Neural cell (in vitro differentiated cells): ENCODE measurements around the gene OPRM1. TPM values are rescaled to one million over a fixed set of nuclear protein-coding genes. Genes with fewer than 3 reads are reported as not detected.

Experiments
- H2AFZ ChIP-seq: fragments of 200-600, 300-800 bp; sonication (generic), shearing (Covaris generic); 2 replicates; pipeline ENCODE4 v1.6.0; 2014; ENCODE audit warnings: low read depth, mild to moderate bottlenecking, antibody characterized with exemption, low read length, moderate library complexity
- H3F3A ChIP-seq: fragments of 200-600 bp; shearing (Covaris generic); 2 replicates; pipeline ENCODE4 v1.6.1; 2016; ENCODE audit warnings: mild to moderate bottlenecking, moderate library complexity, mixed read lengths, antibody characterized with exemption, low read length; ENCODE audit not compliant: insufficient read depth, poor library complexity, severe bottlenecking
- H3K27ac ChIP-seq: fragments of 200-600, 300-800 bp; sonication (generic), shearing (Covaris generic); 2 replicates; pipeline ENCODE4 v1.5.1; 2014; ENCODE audit warnings: mild to moderate bottlenecking, low read length, moderate library complexity
- H3K27me3 ChIP-seq: fragments of 300-800, 200-600 bp; sonication (generic), shearing (Covaris generic); 2 replicates; pipeline ENCODE4 v1.6.0; 2014; ENCODE audit warnings: mild to moderate bottlenecking, low read depth, low read length, moderate library complexity; ENCODE audit not compliant: insufficient read depth
- H3K36me3 ChIP-seq: fragments of 300-800, 200-600 bp; sonication (generic), shearing (Covaris generic); 2 replicates; pipeline ENCODE4 v1.5.1; 2014; ENCODE audit warnings: mild to moderate bottlenecking, antibody characterized with exemption, low read length, moderate library complexity; ENCODE audit not compliant: insufficient read depth
- H3K4me2 ChIP-seq: fragments of 300-800, 200-600 bp; sonication (generic), shearing (Covaris generic); 2 replicates; pipeline ENCODE4 v1.6.0; 2014; ENCODE audit warnings: mild to moderate bottlenecking, low read length
- H3K4me3 ChIP-seq: fragments of 300-800, 200-600 bp; sonication (generic), shearing (Covaris generic); 2 replicates; pipeline ENCODE4 v1.5.1; 2014; ENCODE audit warnings: mild to moderate bottlenecking, low read length, moderate library complexity
- H3K79me2 ChIP-seq: fragments of 200-600 bp; shearing (Covaris generic); replicated peaks from 2 replicates; pipeline ENCODE4 v1.6.0; 2014; ENCODE audit warnings: mild to moderate bottlenecking, low read length, moderate library complexity; ENCODE audit not compliant: insufficient read depth
- H3K9ac ChIP-seq: fragments of 300-800, 200-600 bp; sonication (generic), shearing (Covaris generic); 2 replicates; pipeline ENCODE4 v1.6.1; 2016; ENCODE audit warnings: mild to moderate bottlenecking, low read length, mixed read lengths
- H3K9me2 ChIP-seq: fragments of 200-600 bp; shearing (Covaris generic); 2 replicates; pipeline ENCODE4 v1.6.1; 2016; ENCODE audit warnings: mild to moderate bottlenecking, low read length, mixed read lengths; ENCODE audit not compliant: insufficient read depth
- H3K9me3 ChIP-seq: fragments of 200-600, 300-800 bp; sonication (generic), shearing (Covaris generic); 2 replicates; pipeline ENCODE4 v1.6.1; 2016; ENCODE audit warnings: mild to moderate bottlenecking, mixed run types, low read length, moderate library complexity, mixed read lengths
- H4K20me1 ChIP-seq: fragments of 200-600 bp; shearing (Covaris generic); 2 replicates; pipeline ENCODE4 v1.6.1; 2016; ENCODE audit warnings: mild to moderate bottlenecking, mixed run types; ENCODE audit not compliant: insufficient read depth
- EP300 ChIP-seq: fragments of 450-650 bp; conservative IDR thresholded peaks from 2 replicates; pipeline ENCODE4 v1.6.1; 2014; ENCODE audit warnings: antibody characterized with exemption, mild to moderate bottlenecking, moderate library complexity; ENCODE audit not compliant: poor library complexity, severe bottlenecking
- EZH2 ChIP-seq: fragments of 200-600, 300-800 bp; shearing (Covaris generic), sonication (generic); IDR thresholded peaks from 2 replicates; pipeline ENCODE4 v1.6.1; 2014; ENCODE audit warnings: antibody characterized with exemption, low read length, borderline replicate concordance, mild to moderate bottlenecking; ENCODE audit not compliant: insufficient read depth, poor library complexity, severe bottlenecking
- MXI1 ChIP-seq: fragments of 450-650 bp; conservative IDR thresholded peaks from 2 replicates; pipeline ENCODE4 v1.6.1; 2014; ENCODE audit warnings: antibody characterized with exemption, mild to moderate bottlenecking; ENCODE audit not compliant: poor library complexity, severe bottlenecking
- POLR2AphosphoS5 ChIP-seq: IDR thresholded peaks from 2 replicates; pipeline ENCODE4 v1.6.1; 2012
- RAD21 ChIP-seq: fragments of 450-650 bp; conservative IDR thresholded peaks from 2 replicates; pipeline ENCODE4 v1.6.1; 2014; ENCODE audit warnings: antibody characterized with exemption, mild to moderate bottlenecking, moderate library complexity
- SMC3 ChIP-seq: fragments of 450-650 bp; conservative IDR thresholded peaks from 2 replicates; pipeline ENCODE4 v1.6.1; 2014; ENCODE audit warnings: antibody characterized with exemption, mild to moderate bottlenecking, moderate library complexity; ENCODE audit not compliant: poor library complexity
- TAF1 ChIP-seq: IDR thresholded peaks from 2 replicates; pipeline ENCODE4 v1.6.1; 2012; ENCODE audit warnings: low read depth
- polyA plus RNA-seq: library from polyadenylated mRNA; depleted of rRNA; stranded (reverse); fragments of >200 nt; gene quantifications from 2 replicates; pipeline ENCODE4 v1.2.3, GENCODE V29; 2014
- TF ChIP-seq, protein P1 (sequence below): fragments of 450-650 bp; IDR thresholded peaks from 2 replicates; pipeline ENCODE4 v1.5.1; 2014; ENCODE audit warnings: antibody characterized with exemption, mild to moderate bottlenecking, moderate library complexity; ENCODE audit not compliant: poor library complexity, severe bottlenecking
- TF ChIP-seq, protein P2 (sequence below): IDR thresholded peaks from 2 replicates; pipeline ENCODE4 v1.6.1; 2012; ENCODE audit warnings: borderline replicate concordance

The OPRM1 gene
- polyA plus RNA-seq, 1 donor from 2014 or later = 1.5 TPM

DNA sequence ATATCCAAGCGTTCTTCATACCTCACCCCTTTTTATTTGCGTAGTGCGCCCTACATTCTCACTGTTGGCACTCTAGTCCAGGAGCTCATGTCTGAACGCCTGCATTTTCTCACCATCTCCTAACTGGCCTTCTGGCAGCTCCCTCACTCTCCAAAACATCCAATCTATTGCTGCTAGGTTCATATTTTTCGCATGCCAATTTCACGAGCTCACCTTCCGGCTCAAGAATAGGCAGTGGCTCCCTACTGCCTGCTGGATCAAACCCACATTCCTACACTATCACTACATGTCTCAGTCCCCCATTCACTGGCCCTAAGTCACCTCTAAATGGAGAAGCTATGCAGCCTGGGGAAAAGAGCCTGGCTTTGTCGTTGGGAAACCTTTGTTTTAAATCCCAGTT, 202.5 kb downstream of the OPRM1 start:
- Histone ChIP-seq H3F3A (no peaks in the 10 kb centered on the region), H3K27me3 (no peaks in the 10 kb centered on the region), H2AFZ (no peak overlapping the region), H3K4me3 (no peak overlapping the region), H3K9me3 (no peaks in the 10 kb centered on the region), H3K79me2 (no peaks in the 10 kb centered on the region), H3K4me2 (no peak overlapping the region), H3K36me3 (no peaks in the 10 kb centered on the region), H3K27ac (no peak overlapping the region), H3K9ac (no peak overlapping the region), H3K9me2 (no peaks in the 10 kb centered on the region), H4K20me1 (no peaks in the 10 kb centered on the region)
- no peak for TF ChIP-seq MXI1
- TF ChIP-seq, protein P1, sequence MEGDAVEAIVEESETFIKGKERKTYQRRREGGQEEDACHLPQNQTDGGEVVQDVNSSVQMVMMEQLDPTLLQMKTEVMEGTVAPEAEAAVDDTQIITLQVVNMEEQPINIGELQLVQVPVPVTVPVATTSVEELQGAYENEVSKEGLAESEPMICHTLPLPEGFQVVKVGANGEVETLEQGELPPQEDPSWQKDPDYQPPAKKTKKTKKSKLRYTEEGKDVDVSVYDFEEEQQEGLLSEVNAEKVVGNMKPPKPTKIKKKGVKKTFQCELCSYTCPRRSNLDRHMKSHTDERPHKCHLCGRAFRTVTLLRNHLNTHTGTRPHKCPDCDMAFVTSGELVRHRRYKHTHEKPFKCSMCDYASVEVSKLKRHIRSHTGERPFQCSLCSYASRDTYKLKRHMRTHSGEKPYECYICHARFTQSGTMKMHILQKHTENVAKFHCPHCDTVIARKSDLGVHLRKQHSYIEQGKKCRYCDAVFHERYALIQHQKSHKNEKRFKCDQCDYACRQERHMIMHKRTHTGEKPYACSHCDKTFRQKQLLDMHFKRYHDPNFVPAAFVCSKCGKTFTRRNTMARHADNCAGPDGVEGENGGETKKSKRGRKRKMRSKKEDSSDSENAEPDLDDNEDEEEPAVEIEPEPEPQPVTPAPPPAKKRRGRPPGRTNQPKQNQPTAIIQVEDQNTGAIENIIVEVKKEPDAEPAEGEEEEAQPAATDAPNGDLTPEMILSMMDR = no peak
- TF ChIP-seq EP300 = no peak
- no peak for TF ChIP-seq RAD21
- TF ChIP-seq SMC3 = no peak
- TF ChIP-seq, protein P2, sequence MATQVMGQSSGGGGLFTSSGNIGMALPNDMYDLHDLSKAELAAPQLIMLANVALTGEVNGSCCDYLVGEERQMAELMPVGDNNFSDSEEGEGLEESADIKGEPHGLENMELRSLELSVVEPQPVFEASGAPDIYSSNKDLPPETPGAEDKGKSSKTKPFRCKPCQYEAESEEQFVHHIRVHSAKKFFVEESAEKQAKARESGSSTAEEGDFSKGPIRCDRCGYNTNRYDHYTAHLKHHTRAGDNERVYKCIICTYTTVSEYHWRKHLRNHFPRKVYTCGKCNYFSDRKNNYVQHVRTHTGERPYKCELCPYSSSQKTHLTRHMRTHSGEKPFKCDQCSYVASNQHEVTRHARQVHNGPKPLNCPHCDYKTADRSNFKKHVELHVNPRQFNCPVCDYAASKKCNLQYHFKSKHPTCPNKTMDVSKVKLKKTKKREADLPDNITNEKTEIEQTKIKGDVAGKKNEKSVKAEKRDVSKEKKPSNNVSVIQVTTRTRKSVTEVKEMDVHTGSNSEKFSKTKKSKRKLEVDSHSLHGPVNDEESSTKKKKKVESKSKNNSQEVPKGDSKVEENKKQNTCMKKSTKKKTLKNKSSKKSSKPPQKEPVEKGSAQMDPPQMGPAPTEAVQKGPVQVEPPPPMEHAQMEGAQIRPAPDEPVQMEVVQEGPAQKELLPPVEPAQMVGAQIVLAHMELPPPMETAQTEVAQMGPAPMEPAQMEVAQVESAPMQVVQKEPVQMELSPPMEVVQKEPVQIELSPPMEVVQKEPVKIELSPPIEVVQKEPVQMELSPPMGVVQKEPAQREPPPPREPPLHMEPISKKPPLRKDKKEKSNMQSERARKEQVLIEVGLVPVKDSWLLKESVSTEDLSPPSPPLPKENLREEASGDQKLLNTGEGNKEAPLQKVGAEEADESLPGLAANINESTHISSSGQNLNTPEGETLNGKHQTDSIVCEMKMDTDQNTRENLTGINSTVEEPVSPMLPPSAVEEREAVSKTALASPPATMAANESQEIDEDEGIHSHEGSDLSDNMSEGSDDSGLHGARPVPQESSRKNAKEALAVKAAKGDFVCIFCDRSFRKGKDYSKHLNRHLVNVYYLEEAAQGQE = no peak
- TF ChIP-seq EZH2 = no peak
- no peak for TF ChIP-seq TAF1
- TF ChIP-seq POLR2AphosphoS5 = no peak

DNA sequence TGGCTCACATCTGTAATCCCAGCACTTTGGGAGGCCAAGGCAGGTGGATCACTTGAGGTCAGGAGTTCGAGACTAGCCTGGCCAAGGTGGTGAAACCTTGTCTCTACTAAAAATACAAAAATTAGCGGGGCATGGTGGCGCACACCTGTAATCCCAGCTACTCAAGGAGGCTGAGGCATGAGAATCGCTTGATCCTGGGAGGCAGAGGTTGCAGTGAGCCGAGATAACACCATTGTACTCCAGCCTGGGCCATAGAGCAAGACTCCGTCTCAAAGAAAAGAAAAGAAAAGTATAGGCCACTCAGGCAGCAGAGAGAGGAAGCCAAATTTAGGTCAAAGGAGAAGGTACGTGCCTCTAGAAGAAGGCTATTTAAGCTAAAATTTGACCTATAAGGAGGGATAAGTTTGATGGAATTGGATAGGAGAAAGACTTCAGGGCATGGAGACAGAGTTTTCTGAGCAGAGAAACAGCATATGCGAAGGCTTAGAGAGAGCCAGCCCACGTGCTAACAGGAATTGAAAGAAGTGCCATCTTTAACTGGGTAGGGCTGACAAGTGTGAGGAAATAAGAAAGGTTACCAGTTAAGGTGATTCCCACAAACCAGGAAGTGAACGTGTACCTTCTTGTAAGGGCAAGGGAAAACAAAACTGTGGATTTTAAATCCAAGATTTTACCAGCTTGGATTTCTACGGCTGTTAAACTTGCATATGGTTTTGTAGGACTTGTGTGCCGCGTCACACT, 203.7 kb downstream of the OPRM1 start:
- Histone ChIP-seq H3K9me2 (no peaks in the 10 kb centered on the region), H4K20me1 (no peaks in the 10 kb centered on the region), H3K4me3 (no peak overlapping the region), H3K27ac (no peak overlapping the region), H3K36me3 (no peaks in the 10 kb centered on the region), H3K27me3 (no peaks in the 10 kb centered on the region), H3F3A (no peaks in the 10 kb centered on the region), H2AFZ (no peak overlapping the region), H3K4me2 (no peak overlapping the region), H3K79me2 (no peaks in the 10 kb centered on the region), H3K9ac (no peak overlapping the region), H3K9me3 (no peaks in the 10 kb centered on the region)
- no peak for TF ChIP-seq SMC3
- no peak for TF ChIP-seq EZH2
- TF ChIP-seq, protein P1 = no peak
- TF ChIP-seq, protein P2 = no peak
- TF ChIP-seq MXI1 = no peak
- TF ChIP-seq EP300 = no peak
- no peak for TF ChIP-seq TAF1
- no peak for TF ChIP-seq RAD21
- no peak for TF ChIP-seq POLR2AphosphoS5
